GM23338 (cell line): ENCODE results near the gene TBCD. TPM values are rescaled to one million over a fixed set of nuclear protein-coding genes. Genes with fewer than 3 reads are reported as not detected.
A peak's percentile ranks its signal among the peaks of the same experiment; 100 is the strongest.

Source experiments
- ATAC-seq: fragments of 200-7000 bp; cut with Tn5 transposase; 3 replicates; pipeline ENCODE4 v1.9.1; 2020
- DNase-seq: peaks from one replicate; pipeline ENCODE4 v3.0.0-alpha.2; 2015; ENCODE audit warnings: low spot score
- H2AFZ ChIP-seq: fragments of 200-600 bp; sonication (generic); 2 replicates; pipeline ENCODE4 v1.8.0; 2016; ENCODE audit warnings: antibody characterized with exemption, mild to moderate bottlenecking, moderate library complexity
- H3F3A ChIP-seq: fragments of 200-600 bp; sonication (generic); replicated peaks from 2 replicates; pipeline ENCODE4 v1.8.0; 2017; ENCODE audit warnings: antibody characterized with exemption, mixed run types, low read depth
- H3K27ac ChIP-seq: fragments of 200-600 bp; sonication (generic); 2 replicates; pipeline ENCODE4 v1.6.1; 2016; ENCODE audit warnings: low read depth
- H3K27me3 ChIP-seq: fragments of 200-600 bp; sonication (generic); 2 replicates; pipeline ENCODE4 v1.8.0; 2016; ENCODE audit warnings: mild to moderate bottlenecking, mixed run types, moderate library complexity; ENCODE audit not compliant: insufficient read depth
- H3K36me3 ChIP-seq: fragments of 200-600 bp; sonication (generic); 2 replicates; pipeline ENCODE4 v1.8.0; 2016; ENCODE audit warnings: mild to moderate bottlenecking; ENCODE audit not compliant: insufficient read depth
- H3K4me1 ChIP-seq: fragments of 200-600 bp; sonication (generic); 2 replicates; pipeline ENCODE4 v1.8.0; 2016; ENCODE audit warnings: mild to moderate bottlenecking, moderate library complexity; ENCODE audit not compliant: insufficient read depth
- H3K4me2 ChIP-seq: fragments of 200-600 bp; sonication (generic); 2 replicates; pipeline ENCODE4 v1.7.1; 2017; ENCODE audit warnings: mixed run types
- H3K4me3 ChIP-seq: fragments of 200-600 bp; sonication (generic); 2 replicates; pipeline ENCODE4 v1.6.1; 2016; ENCODE audit warnings: mixed run types
- H3K79me2 ChIP-seq: fragments of 200-600 bp; sonication (generic); replicated peaks from 2 replicates; pipeline ENCODE4 v1.8.0; 2017; ENCODE audit warnings: mild to moderate bottlenecking; ENCODE audit not compliant: insufficient read depth
- H3K9me2 ChIP-seq: fragments of 200-600 bp; sonication (generic); 2 replicates; pipeline ENCODE4 v1.8.0; 2017; ENCODE audit not compliant: insufficient read depth
- H4K20me1 ChIP-seq: fragments of 200-600 bp; sonication (generic); replicated peaks from 2 replicates; pipeline ENCODE4 v1.8.0; 2017; ENCODE audit warnings: mild to moderate bottlenecking; ENCODE audit not compliant: insufficient read depth
- H3K27ac Mint-ChIP-seq: 2 replicates; pipeline ENCODE4 v1.8.0; 2020; ENCODE audit warnings: inconsistent platforms, mild to moderate bottlenecking, moderate library complexity, mixed read lengths
- H3K27me3 Mint-ChIP-seq: 3 replicates; pipeline ENCODE4 v1.8.0; 2022; ENCODE audit warnings: low read depth, mild to moderate bottlenecking, moderate library complexity, mixed read lengths, inconsistent platforms; ENCODE audit not compliant: insufficient read depth, poor library complexity
- H3K36me3 Mint-ChIP-seq: 3 replicates; pipeline ENCODE4 v1.8.0; 2021; ENCODE audit warnings: low read depth, mild to moderate bottlenecking, inconsistent platforms, moderate library complexity, mixed read lengths
- H3K4me1 Mint-ChIP-seq: 3 replicates; pipeline ENCODE4 v1.8.0; 2020; ENCODE audit warnings: mild to moderate bottlenecking, inconsistent platforms, mixed read lengths
- H3K4me3 Mint-ChIP-seq: 3 replicates; pipeline ENCODE4 v1.8.0; 2021; ENCODE audit warnings: moderate library complexity, mild to moderate bottlenecking, inconsistent platforms, mixed read lengths
- H3K9me3 Mint-ChIP-seq: 3 replicates; pipeline ENCODE4 v1.8.0; 2020; ENCODE audit warnings: moderate library complexity, mild to moderate bottlenecking, inconsistent platforms, mixed read lengths
- CREB1 ChIP-seq: fragments of 250-450 bp; sonication (Bioruptor Pico); IDR thresholded peaks from 2 replicates; pipeline ENCODE4 v1.5.0; 2020; ENCODE audit warnings: low read depth, mild to moderate bottlenecking, moderate library complexity
- CTCF ChIP-seq, 2 experiments: fragments of 200-600 bp in 1 of 2; sonication (generic) in 1 of 2; conservative IDR thresholded peaks; 2 replicates each; pipeline versions ENCODE4 v1.5.1 to v1.6.1; 2016 to 2017; ENCODE audit warnings: antibody characterized with exemption in 2 of 2, low read depth in 2 of 2, mild to moderate bottlenecking in 2 of 2, moderate library complexity in 1 of 2
- ETS1 ChIP-seq: IDR thresholded peaks from 2 replicates; pipeline ENCODE4 v1.6.1; 2016; ENCODE audit warnings: antibody characterized with exemption
- EZH2 ChIP-seq: fragments of 200-600 bp; sonication (generic); IDR thresholded peaks from one replicate; pipeline ENCODE4 v1.8.0; 2017; ENCODE audit warnings: antibody characterized with exemption, mild to moderate bottlenecking, low read depth; ENCODE audit not compliant: unreplicated experiment
- EZH2phosphoT487 ChIP-seq: fragments of 200-600 bp; sonication (generic); IDR thresholded peaks from one replicate; pipeline ENCODE4 v1.8.1; 2018; ENCODE audit warnings: antibody characterized with exemption; ENCODE audit not compliant: unreplicated experiment
- JUNB ChIP-seq: IDR thresholded peaks from one replicate; pipeline ENCODE4 v1.6.1; 2016; ENCODE audit warnings: antibody characterized with exemption; ENCODE audit not compliant: unreplicated experiment
- NANOG ChIP-seq: IDR thresholded peaks from 2 replicates; pipeline ENCODE4 v1.6.1; 2016; ENCODE audit warnings: antibody characterized with exemption, borderline replicate concordance
- POLR2AphosphoS5 ChIP-seq: IDR thresholded peaks from 2 replicates; pipeline ENCODE4 v1.6.1; 2016; ENCODE audit warnings: antibody characterized with exemption, low read depth
- REST ChIP-seq: IDR thresholded peaks from one replicate; pipeline ENCODE4 v1.6.1; 2018; ENCODE audit warnings: antibody characterized with exemption; ENCODE audit not compliant: unreplicated experiment
- STAT1 ChIP-seq: IDR thresholded peaks from one replicate; pipeline ENCODE4 v1.6.1; 2016; ENCODE audit warnings: antibody characterized with exemption; ENCODE audit not compliant: unreplicated experiment
- ZNF114 ChIP-seq: fragments of 250-450 bp; sonication (Bioruptor Pico); IDR thresholded peaks from 2 replicates; pipeline ENCODE4 v1.5.0; 2020; ENCODE audit warnings: mild to moderate bottlenecking, moderate library complexity
- ZNF331 ChIP-seq: fragments of 250-450 bp; sonication (Bioruptor Pico); IDR thresholded peaks from 2 replicates; pipeline ENCODE4 v1.5.0; 2020; ENCODE audit warnings: low read depth, mild to moderate bottlenecking, moderate library complexity
- polyA plus RNA-seq: library from polyadenylated mRNA; unstranded; fragments of >200 nt; fragmentation: Nextera tagmentation; extraction: Ambion mirVana; gene quantifications from 2 replicates; pipeline ENCODE4 v1.2.1, GENCODE V29; 2016
- total RNA-seq: library from RNA; depleted of rRNA; stranded (reverse); fragments of >200 nt; shearing (Covaris generic); gene quantifications from 2 replicates; pipeline ENCODE4 v1.2.3, GENCODE V29; 2014
- TF ChIP-seq, protein P1 (sequence below): fragments of 250-450 bp; sonication (Bioruptor Pico); IDR thresholded peaks from 2 replicates; pipeline ENCODE4 v1.5.0; 2020; ENCODE audit warnings: mild to moderate bottlenecking, moderate library complexity

TBCD gene
- total and polyA plus RNA-seq, 2 experiments from 2014 or later = 75.0 to 116 TPM

DNA sequence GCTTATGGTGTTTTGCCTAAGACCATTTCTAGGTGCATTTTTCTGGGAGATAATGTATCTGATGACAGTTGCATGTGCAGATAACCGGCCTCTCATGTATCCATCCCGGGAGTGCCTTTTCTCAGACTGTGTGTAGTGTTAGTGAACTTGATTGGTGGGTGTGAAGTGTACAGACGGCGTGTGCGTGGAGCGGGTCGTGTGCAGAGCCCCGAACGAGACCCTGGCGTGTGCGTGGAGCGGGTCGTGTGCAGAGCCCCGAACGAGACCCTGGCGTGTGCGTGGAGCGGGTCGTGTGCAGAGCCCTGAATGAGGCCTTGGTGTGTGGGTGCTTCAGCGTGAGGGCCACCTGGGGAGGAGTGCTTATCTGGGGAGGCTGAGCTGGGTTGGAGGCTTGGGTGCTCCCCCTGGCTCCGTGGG, 116.9 kb downstream of the TBCD start:
- Histone ChIP-seq H3K36me3 (no peaks in the 10 kb centered on the region; the same call in 1 of the 2 replicates), H3K79me2 (peaks cover 46% of the 10 kb centered on the region), H3F3A (no peaks in the 10 kb centered on the region), H3K4me3 (no peak overlapping the region), H3K4me1 (no peaks in the 10 kb centered on the region), H3K27me3 (no peaks in the 10 kb centered on the region), H4K20me1 (0 out of 2 replicates have a peak, but pooled peaks cover 5% of the 10 kb centered on the region), H3K27ac (no peak overlapping the region), H3K9me2 (no peaks in the 10 kb centered on the region), H2AFZ (no peak overlapping the region), H3K4me2 (no peak overlapping the region)
- no peak for ATAC-seq
- no peak for DNase-seq
- Mint-ChIP-seq H3K27me3 (peaks cover 18% of the 10 kb centered on the region), H3K36me3 (peaks cover 24% of the 10 kb centered on the region), H3K4me1 (peaks cover 19% of the 10 kb centered on the region), H3K4me3 (no peak overlapping the region), H3K9me3 (no peaks in the 10 kb centered on the region; the same call in 2 of the 3 replicates), H3K27ac (peak overlapping the region; percentile 15; the same call in 1 of the 2 replicates)
- TF ChIP-seq, protein P1, sequence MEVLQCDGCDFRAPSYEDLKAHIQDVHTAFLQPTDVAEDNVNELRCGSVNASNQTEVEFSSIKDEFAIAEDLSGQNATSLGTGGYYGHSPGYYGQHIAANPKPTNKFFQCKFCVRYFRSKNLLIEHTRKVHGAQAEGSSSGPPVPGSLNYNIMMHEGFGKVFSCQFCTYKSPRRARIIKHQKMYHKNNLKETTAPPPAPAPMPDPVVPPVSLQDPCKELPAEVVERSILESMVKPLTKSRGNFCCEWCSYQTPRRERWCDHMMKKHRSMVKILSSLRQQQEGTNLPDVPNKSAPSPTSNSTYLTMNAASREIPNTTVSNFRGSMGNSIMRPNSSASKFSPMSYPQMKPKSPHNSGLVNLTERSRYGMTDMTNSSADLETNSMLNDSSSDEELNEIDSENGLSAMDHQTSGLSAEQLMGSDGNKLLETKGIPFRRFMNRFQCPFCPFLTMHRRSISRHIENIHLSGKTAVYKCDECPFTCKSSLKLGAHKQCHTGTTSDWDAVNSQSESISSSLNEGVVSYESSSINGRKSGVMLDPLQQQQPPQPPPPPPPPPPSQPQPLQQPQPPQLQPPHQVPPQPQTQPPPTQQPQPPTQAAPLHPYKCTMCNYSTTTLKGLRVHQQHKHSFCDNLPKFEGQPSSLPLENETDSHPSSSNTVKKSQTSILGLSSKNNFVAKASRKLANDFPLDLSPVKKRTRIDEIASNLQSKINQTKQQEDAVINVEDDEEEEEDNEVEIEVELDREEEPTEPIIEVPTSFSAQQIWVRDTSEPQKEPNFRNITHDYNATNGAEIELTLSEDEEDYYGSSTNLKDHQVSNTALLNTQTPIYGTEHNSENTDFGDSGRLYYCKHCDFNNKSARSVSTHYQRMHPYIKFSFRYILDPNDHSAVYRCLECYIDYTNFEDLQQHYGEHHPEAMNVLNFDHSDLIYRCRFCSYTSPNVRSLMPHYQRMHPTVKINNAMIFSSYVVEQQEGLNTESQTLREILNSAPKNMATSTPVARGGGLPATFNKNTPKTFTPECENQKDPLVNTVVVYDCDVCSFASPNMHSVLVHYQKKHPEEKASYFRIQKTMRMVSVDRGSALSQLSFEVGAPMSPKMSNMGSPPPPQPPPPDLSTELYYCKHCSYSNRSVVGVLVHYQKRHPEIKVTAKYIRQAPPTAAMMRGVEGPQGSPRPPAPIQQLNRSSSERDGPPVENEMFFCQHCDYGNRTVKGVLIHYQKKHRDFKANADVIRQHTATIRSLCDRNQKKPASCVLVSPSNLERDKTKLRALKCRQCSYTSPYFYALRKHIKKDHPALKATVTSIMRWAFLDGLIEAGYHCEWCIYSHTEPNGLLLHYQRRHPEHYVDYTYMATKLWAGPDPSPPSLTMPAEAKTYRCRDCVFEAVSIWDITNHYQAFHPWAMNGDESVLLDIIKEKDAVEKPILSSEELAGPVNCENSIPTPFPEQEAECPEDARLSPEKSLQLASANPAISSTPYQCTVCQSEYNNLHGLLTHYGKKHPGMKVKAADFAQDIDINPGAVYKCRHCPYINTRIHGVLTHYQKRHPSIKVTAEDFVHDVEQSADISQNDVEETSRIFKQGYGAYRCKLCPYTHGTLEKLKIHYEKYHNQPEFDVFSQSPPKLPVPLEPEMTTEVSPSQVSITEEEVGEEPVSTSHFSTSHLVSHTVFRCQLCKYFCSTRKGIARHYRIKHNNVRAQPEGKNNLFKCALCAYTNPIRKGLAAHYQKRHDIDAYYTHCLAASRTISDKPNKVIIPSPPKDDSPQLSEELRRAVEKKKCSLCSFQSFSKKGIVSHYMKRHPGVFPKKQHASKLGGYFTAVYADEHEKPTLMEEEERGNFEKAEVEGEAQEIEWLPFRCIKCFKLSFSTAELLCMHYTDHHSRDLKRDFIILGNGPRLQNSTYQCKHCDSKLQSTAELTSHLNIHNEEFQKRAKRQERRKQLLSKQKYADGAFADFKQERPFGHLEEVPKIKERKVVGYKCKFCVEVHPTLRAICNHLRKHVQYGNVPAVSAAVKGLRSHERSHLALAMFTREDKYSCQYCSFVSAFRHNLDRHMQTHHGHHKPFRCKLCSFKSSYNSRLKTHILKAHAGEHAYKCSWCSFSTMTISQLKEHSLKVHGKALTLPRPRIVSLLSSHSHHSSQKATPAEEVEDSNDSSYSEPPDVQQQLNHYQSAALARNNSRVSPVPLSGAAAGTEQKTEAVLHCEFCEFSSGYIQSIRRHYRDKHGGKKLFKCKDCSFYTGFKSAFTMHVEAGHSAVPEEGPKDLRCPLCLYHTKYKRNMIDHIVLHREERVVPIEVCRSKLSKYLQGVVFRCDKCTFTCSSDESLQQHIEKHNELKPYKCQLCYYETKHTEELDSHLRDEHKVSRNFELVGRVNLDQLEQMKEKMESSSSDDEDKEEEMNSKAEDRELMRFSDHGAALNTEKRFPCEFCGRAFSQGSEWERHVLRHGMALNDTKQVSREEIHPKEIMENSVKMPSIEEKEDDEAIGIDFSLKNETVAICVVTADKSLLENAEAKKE (CRISPR knock-in tag) = no peak
- no peak for TF ChIP-seq CREB1 (CRISPR knock-in tag)
- no peak for TF ChIP-seq ZNF331 (CRISPR knock-in tag)
- TF ChIP-seq EZH2 = no peak
- no peak for TF ChIP-seq EZH2phosphoT487
- TF ChIP-seq REST = no peak
- TF ChIP-seq CTCF (conservative IDR thresholded peaks at IDR 0.05; ENCODE audit: low read depth in 2 of 2) = no peak
- TF ChIP-seq STAT1 = no peak
- TF ChIP-seq NANOG = no peak
- no peak for TF ChIP-seq JUNB
- TF ChIP-seq ZNF114 (CRISPR knock-in tag) = no peak
- TF ChIP-seq POLR2AphosphoS5 = no peak
- TF ChIP-seq ETS1 = no peak
